H1 (cell line): ENCODE results near the gene CDK7. TPM values are rescaled to one million over a fixed set of nuclear protein-coding genes. Genes with fewer than 3 reads are reported as not detected.

ENCODE experiments used
- polyA plus RNA-seq, 7 experiments: library from polyadenylated mRNA; depleted of rRNA in 3 of 7; stranded (reverse) in 5 of 7; unstranded in 2 of 7; fragments of >200 nt in 5 of 7; fragments of 200-250 nt in 2 of 7; gene quantifications; 1 replicate in 5 of 7; 2 replicates in 1 of 7; 4 replicates in 1 of 7; pipeline versions ENCODE4 v1.2.1 to v1.2.3, GENCODE V29; 2011 to 2013; ENCODE audit warnings: missing spikeins in 2 of 7, mixed read lengths in 2 of 7
- total RNA-seq: library from RNA; stranded (reverse); fragmentation: NEBNext Ultra II Directional; extraction: Animal tissue kit (Norgen Biotek cat#: 25700); gene quantifications from 2 replicates; pipeline ENCODE4 v1.2.1, GENCODE V29; 2021
- TF ChIP-seq, protein P1 (sequence below), 3 experiments: IDR thresholded peaks; 1 replicate in 2 of 3; 2 replicates in 1 of 3; pipeline versions ENCODE4 v1.5.1 to v1.6.1; 2011; ENCODE audit warnings: low read length in 3 of 3, mild to moderate bottlenecking in 3 of 3, inconsistent platforms in 2 of 3, low read depth in 1 of 3, moderate library complexity in 1 of 3; ENCODE audit not compliant: insufficient read depth in 1 of 3; ENCODE audit errors: control extremely low read depth in 1 of 3

Gene CDK7
- total and polyA plus RNA-seq, 2 of the 8 experiments (the other 6 are each of a cell fraction or from before 2014, with no cell fraction given) = 39.9 to 63.4 TPM

DNA sequence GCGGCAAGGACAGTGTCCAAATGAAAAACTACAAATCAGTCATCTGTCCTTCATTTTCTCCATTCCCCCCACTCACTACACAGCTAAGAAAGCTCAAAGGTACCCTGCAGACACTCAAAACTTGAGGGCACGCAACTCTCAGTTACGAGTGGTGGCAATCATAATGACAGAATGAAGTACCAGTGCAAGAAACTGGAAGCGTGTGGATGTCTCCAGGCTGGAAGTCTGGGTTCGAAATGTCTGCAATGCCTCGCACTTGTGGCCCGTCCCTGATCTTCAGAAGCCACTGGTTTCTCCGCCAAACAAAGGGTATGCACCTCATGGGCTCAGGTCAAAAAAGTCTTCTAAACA is 45.9 kb upstream of the CDK7 start (continued):
- TF ChIP-seq, protein P1, sequence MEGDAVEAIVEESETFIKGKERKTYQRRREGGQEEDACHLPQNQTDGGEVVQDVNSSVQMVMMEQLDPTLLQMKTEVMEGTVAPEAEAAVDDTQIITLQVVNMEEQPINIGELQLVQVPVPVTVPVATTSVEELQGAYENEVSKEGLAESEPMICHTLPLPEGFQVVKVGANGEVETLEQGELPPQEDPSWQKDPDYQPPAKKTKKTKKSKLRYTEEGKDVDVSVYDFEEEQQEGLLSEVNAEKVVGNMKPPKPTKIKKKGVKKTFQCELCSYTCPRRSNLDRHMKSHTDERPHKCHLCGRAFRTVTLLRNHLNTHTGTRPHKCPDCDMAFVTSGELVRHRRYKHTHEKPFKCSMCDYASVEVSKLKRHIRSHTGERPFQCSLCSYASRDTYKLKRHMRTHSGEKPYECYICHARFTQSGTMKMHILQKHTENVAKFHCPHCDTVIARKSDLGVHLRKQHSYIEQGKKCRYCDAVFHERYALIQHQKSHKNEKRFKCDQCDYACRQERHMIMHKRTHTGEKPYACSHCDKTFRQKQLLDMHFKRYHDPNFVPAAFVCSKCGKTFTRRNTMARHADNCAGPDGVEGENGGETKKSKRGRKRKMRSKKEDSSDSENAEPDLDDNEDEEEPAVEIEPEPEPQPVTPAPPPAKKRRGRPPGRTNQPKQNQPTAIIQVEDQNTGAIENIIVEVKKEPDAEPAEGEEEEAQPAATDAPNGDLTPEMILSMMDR (IDR thresholded peaks at IDR 0.05; ENCODE audit: control extremely low read depth in 1 of 3, insufficient read depth in 1 of 3, low read depth in 1 of 3, low read length in 3 of 3) = no peak
- TF ChIP-seq, all 59 proteins: peak for 0
